Activated gamma-delta T cell treated with Interleukin-2 at 50 U/mL for 16 hours (primary cell): ENCODE measurements around the gene ANO6.
"Not testable (repeated sequence)": the region's sequence is repeated elsewhere in the genome, so short reads cannot be mapped to it uniquely, and the experiment has no call there.

Source experiments
- DNase-seq: peaks from one replicate; pipeline ENCODE4 v3.0.0-alpha.2; 2020

Gene ANO6

GRCh38 chr12:45215419-45216229 is at the start of gene ANO6:
ANO6 (plus strand) TSS chr12:45216095; CDS start chr12:45216322, 227 bp downstream.
- peak; percentile 65 for DNase-seq

- DNase-seq, result no peak
Observed at GRCh38 chr12:45168976-45169375, 46.9 kb upstream of the ANO6 start.

GRCh38 chr12:45170456-45171042 is 45.3 kb upstream of the ANO6 start:
- peak; percentile 80 for DNase-seq

- DNase-seq, result not testable (repeated sequence)
Observed at GRCh38 chr12:45173293-45173692, 42.6 kb upstream of the ANO6 start.

GRCh38 chr12:45174595-45174994 is 41.3 kb upstream of the ANO6 start:
- DNase-seq, result no peak

- no peak for DNase-seq
Observed at GRCh38 chr12:45178771-45179170, 37.1 kb upstream of the ANO6 start.

GRCh38 chr12:45182511-45182910 is 33.4 kb upstream of the ANO6 start:
- no peak for DNase-seq

GRCh38 chr12:45183246-45183645 is 32.6 kb upstream of the ANO6 start:
- no peak for DNase-seq

- no peak for DNase-seq
Observed at GRCh38 chr12:45184147-45184963, 31.5 kb upstream of the ANO6 start.

GRCh38 chr12:45186762-45187161 is 29.1 kb upstream of the ANO6 start:
- no peak for DNase-seq

- no peak for DNase-seq
Observed at GRCh38 chr12:45189766-45190403, 26.0 kb upstream of the ANO6 start.

- no peak for DNase-seq
Observed at GRCh38 chr12:45191239-45191638, 24.7 kb upstream of the ANO6 start.

GRCh38 chr12:45192707-45193106 is 23.2 kb upstream of the ANO6 start:
- DNase-seq, result no peak

GRCh38 chr12:45200491-45201043 is 15.3 kb upstream of the ANO6 start:
- no peak for DNase-seq

GRCh38 chr12:45203767-45204166 is 12.1 kb upstream of the ANO6 start:
- no peak for DNase-seq

- no peak for DNase-seq
Observed at GRCh38 chr12:45204757-45205156, 11.1 kb upstream of the ANO6 start.

- no peak for DNase-seq
Observed at GRCh38 chr12:45205165-45205825, 10.6 kb upstream of the ANO6 start.

- no peak for DNase-seq
Observed at GRCh38 chr12:45208604-45209487, 7.0 kb upstream of the ANO6 start.

- DNase-seq, result no peak
Observed at GRCh38 chr12:45209784-45210183, 6.1 kb upstream of the ANO6 start.

- no peak for DNase-seq
Observed at GRCh38 chr12:45212064-45212463, 3.8 kb upstream of the ANO6 start.

- no peak for DNase-seq
Observed at GRCh38 chr12:45213107-45213506, 2.8 kb upstream of the ANO6 start.
